ENCODE measurements around the gene HS3ST6. TPM values are rescaled to one million over a fixed set of nuclear protein-coding genes. Genes with fewer than 3 reads are reported as not detected.

Gene HS3ST6
- total and polyA plus RNA-seq, 4 donors, result 0.40 to 5.9 (median 1.4) TPM

- peaks cover 0 to 4% (median 0%) of the 10 kb centered on the region in 4 donors for H3K9me3 ChIP-seq (ENCODE audit: control insufficient read depth in 4 of 4, insufficient read depth in 3 of 4, low read length in 3 of 4)
- no peak overlapping the region for H3K9ac ChIP-seq (ENCODE audit: insufficient read depth in 1 of 2, low read length in 2 of 2)
- peaks cover 0 to 12% (median 0%) of the 10 kb centered on the region in 5 donors for H3K4me1 ChIP-seq (ENCODE audit: control insufficient read depth in 5 of 5, insufficient read depth in 5 of 5, low read length in 5 of 5)
- no peak overlapping the region for H3K27ac ChIP-seq (ENCODE audit: low read depth in 1 of 2, low read length in 1 of 2)
- ATAC-seq (ENCODE audit: insufficient read depth, low FRiP score) (no peak), DNase-seq (no peak)
- H3K36me3 ChIP-seq (ENCODE audit: control insufficient read depth in 4 of 4, insufficient read depth in 4 of 4, low read length in 4 of 4), result no peaks in the 10 kb centered on the region
- WGBS, 2 donors, result 2 to 3% methylated on average over 63 to 81 of the region's 81 CpGs
- H3K4me3 ChIP-seq, result no peak overlapping the region
- TF ChIP-seq CTCF (IDR thresholded peaks at IDR 0.05; ENCODE audit: control extremely low read depth, extremely low read depth), result no peak
- H3K27me3 ChIP-seq (ENCODE audit: control insufficient read depth in 3 of 3, insufficient read depth in 3 of 3, low read length in 2 of 3), result peaks cover 7 to 56% (median 48%) of the 10 kb centered on the region in 3 donors
These were observed 407 bp downstream of the HS3ST6 start for GRCh38 chr16:1917665-1918350.

GRCh38 chr16:1917056-1917664 lies 1.1 kb downstream of the HS3ST6 start:
- no peak for TF ChIP-seq CTCF (IDR thresholded peaks at IDR 0.05; ENCODE audit: control extremely low read depth, extremely low read depth)
- H3K4me3 ChIP-seq, result no peak overlapping the region
- no peak overlapping the region for H3K27ac ChIP-seq (ENCODE audit: low read depth in 1 of 2, low read length in 1 of 2)
- no peak overlapping the region for H3K9ac ChIP-seq (ENCODE audit: insufficient read depth in 1 of 2, low read length in 2 of 2)
- ATAC-seq (ENCODE audit: insufficient read depth, low FRiP score) (no peak), DNase-seq (no peak)
- peaks cover 0 to 4% (median 0%) of the 10 kb centered on the region in 4 donors for H3K9me3 ChIP-seq (ENCODE audit: control insufficient read depth in 4 of 4, insufficient read depth in 3 of 4, low read length in 3 of 4)
- H3K27me3 ChIP-seq (ENCODE audit: control insufficient read depth in 3 of 3, insufficient read depth in 3 of 3, low read length in 2 of 3), result peaks cover 7 to 50% (median 41%) of the 10 kb centered on the region in 3 donors
- H3K4me1 ChIP-seq (ENCODE audit: control insufficient read depth in 5 of 5, insufficient read depth in 5 of 5, low read length in 5 of 5), result peaks cover 0 to 12% (median 0%) of the 10 kb centered on the region in 5 donors
- 6 to 8% methylated on average over 22 of the region's 22 CpGs for WGBS, 2 donors
- H3K36me3 ChIP-seq (ENCODE audit: control insufficient read depth in 4 of 4, insufficient read depth in 4 of 4, low read length in 4 of 4), result no peaks in the 10 kb centered on the region

GRCh38 chr16:1916640-1916990 lies 1.6 kb downstream of the HS3ST6 start:
- no peak for TF ChIP-seq CTCF (IDR thresholded peaks at IDR 0.05; ENCODE audit: control extremely low read depth, extremely low read depth)
- H3K4me3 ChIP-seq, result no peak overlapping the region
- peaks cover 0 to 4% (median 0%) of the 10 kb centered on the region in 4 donors for H3K9me3 ChIP-seq (ENCODE audit: control insufficient read depth in 4 of 4, insufficient read depth in 3 of 4, low read length in 3 of 4)
- peaks cover 0 to 12% (median 0%) of the 10 kb centered on the region in 5 donors for H3K4me1 ChIP-seq (ENCODE audit: control insufficient read depth in 5 of 5, insufficient read depth in 5 of 5, low read length in 5 of 5)
- ATAC-seq (ENCODE audit: insufficient read depth, low FRiP score), result no peak
- peaks cover 7 to 47% (median 38%) of the 10 kb centered on the region in 3 donors for H3K27me3 ChIP-seq (ENCODE audit: control insufficient read depth in 3 of 3, insufficient read depth in 3 of 3, low read length in 2 of 3)
- WGBS, 2 donors, result 13 to 14% methylated on average over 3 to 5 of the region's 5 CpGs
- no peaks in the 10 kb centered on the region for H3K36me3 ChIP-seq (ENCODE audit: control insufficient read depth in 4 of 4, insufficient read depth in 4 of 4, low read length in 4 of 4)
- H3K9ac ChIP-seq (ENCODE audit: insufficient read depth in 1 of 2, low read length in 2 of 2), result no peak overlapping the region
- H3K27ac ChIP-seq (ENCODE audit: low read depth in 1 of 2, low read length in 1 of 2), result no peak overlapping the region
- no peak for DNase-seq

Data from lung (tissue), 12 donors.